Ammon's horn (tissue), 1 donor: ENCODE results near the gene KSR2.

ENCODE experiments used
- DNase-seq: peaks from one replicate; pipeline ENCODE4 v3.0.0-alpha.2; 2016; ENCODE audit warnings: low spot score

KSR2 gene

DNA sequence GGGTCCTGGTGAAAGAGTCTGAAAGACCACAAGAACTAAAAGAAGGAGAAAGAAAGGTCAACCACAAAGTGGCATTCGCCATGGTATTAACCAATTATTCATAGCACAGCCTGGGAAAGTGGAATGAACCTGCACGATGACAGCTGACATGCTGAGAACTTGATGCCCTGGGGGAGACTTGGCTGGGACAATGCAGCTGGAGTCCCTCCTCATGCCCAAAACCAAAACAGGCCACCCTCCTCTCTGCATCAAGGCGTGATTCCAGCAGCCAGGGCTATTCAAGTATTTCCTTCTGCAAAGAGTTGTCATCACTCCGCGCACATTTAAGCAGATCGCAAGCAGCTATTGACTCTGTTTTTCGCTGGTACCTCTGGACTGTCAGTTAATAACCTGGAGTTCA is 440.3 kb downstream of the KSR2 start:
- no peak for DNase-seq

DNA sequence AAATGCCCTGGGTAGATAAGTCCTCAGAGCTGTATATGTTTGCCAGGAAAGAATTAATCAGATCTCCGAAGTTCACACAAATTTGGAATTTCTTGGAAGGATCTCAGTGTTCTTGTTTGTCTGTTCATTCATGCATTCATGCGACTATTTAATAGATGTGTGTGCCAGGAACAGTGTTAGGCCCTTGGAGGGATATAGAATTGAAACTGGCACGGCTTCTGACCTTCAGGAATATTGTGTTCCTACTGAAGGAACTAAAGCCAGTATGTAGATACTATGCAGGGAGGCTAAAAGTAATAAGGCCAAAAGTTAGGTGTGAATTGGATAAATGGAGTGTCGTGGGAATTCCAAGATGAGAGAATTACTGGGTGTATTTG is 441.3 kb downstream of the KSR2 start:
- no peak for DNase-seq

DNA sequence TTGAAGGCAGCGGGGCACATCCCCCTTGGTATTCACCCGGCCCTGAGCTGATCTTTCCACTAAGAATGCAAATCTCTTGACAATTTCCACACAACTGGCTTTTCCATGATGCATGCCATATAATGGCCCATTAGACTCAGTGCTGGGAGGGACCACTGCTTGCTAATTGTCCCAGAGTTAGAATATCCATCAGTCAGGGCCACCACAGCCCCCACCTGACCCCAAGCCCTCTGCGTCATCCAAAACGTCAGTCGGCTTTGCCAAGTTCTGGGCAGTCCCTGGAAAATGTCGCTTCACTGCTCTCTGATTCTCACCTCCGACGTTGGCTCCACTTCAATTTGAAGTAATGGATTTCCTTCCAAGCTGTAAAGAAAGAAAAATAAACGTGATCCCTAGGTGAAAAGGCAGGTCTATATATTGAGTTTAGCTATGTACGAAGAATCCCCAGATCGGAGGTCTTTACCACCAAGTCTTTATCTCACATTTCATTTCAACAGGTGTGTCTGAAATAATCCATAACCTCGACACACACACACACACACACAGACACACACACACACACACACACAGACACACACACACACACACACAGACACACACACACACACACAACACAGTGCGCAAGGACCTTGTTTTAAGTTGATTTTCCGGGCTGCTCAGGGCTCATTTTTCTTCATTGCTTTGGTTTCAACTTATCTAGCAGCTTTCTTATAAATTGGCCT is 441.9 kb downstream of the KSR2 start:
- no peak for DNase-seq

DNA sequence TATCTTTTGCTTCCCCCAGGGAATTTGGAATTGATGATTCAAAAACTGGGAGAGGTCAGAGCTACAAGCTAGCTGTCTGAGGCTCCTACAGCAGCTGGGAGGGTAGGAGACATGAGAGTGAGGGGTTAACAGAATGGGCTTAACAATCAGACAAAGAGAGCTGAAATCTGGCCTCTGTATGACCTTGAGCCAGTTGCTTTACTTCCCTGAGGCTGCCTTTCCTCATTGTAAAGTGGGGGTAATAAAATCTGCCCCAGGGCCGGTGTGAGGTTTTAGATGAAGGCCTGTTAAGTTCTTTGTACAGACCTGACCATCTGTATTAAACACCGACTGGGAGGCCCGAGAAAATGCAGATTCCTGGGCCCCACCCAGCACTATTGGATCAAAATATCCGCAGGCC is 443.0 kb downstream of the KSR2 start:
- no peak for DNase-seq

DNA sequence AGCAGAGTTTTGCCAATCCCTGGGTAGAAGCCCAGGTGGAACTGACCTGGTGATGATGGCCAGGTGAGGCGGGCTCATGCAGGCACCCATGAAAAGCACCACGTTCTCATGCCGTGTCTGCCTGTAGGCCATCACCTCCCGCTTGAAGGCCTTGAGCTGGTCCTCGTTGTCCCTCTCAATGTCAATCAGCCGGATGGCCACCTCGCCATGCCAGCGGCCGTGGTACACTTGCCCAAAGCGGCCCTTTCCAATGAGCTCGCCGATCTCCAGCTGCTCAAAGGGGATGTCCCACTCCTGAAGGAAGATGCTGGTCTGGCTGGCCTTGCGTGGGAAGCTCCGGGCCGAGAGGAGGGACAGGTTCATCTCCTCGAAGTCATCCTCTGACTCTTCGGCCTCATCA is 444.0 kb downstream of the KSR2 start:
- no peak for DNase-seq

DNA sequence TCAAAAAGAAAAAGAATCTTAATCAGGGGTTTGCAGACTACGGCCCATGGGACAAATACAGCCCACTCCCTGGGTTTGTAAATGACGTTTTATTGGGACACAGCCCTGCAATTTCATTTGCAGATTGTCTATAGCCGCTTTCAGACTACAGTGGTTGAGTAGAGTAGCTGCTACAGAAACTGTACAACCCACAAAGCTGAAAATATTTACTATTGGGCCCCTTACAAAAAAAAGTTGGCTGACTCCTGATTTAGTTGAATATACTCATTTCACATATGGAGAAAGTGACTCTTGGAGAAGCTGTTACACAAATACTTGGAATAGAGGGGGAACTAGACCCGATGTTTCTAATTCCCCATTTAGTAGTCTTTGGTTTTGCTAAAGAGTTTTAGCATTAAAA is 444.8 kb downstream of the KSR2 start:
- no peak for DNase-seq

DNA sequence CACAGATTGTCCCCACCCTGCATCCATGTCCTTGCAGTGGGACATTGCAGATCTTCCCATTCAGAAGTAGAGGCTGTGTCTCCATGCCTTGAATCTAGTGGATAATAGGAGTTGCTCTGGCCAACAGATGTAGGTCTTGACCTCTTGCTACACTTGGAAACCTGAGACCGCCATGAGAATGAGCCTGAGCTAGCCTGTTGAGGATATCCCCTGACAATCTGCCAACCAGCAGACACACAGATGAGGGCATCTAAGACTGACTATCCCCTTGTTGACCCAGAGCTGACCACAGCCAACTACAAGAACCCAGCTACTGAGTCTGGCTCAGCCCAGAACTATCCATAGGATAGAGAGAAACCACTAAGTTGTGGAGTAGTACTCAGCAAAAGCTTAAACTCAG is 446.2 kb downstream of the KSR2 start:
- DNase-seq = no peak

DNA sequence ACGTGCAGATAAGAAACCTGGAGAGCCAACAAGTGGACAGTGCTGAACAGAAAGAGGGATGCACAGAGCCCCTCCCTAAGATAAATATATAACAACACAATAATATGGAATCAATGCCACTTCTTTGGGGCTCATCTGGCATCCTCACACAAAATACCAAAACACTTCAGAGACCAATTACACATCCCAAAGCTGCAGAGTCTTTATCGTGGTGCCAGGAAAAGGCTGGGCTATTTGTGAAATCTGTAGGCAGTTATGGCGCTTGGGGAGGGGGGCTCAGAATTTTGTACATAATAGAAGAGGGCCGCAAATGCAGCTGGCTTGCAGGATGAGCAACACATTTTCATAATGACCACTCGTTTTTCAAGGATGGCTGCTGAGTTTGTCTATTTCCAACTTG is 446.9 kb downstream of the KSR2 start:
- DNase-seq = no peak

DNA sequence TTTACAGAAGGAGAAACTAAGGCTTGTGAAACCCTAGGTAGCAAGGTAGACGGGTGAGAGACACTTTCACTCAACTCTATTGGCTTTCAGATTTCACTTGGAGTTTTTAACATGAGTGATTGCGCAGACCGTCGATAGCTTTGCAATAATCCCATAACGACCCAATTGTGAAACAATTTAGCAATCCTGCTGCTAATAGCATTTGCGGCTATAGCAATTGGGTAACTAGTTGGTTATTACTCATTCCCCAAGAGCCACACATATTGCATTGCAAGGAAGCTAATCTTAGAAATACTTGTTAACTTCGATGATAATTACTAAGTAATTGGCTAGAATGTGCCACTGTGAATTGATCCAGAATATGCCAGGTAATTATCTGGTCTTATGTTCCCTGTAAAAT is 447.4 kb downstream of the KSR2 start:
- no peak for DNase-seq

DNA sequence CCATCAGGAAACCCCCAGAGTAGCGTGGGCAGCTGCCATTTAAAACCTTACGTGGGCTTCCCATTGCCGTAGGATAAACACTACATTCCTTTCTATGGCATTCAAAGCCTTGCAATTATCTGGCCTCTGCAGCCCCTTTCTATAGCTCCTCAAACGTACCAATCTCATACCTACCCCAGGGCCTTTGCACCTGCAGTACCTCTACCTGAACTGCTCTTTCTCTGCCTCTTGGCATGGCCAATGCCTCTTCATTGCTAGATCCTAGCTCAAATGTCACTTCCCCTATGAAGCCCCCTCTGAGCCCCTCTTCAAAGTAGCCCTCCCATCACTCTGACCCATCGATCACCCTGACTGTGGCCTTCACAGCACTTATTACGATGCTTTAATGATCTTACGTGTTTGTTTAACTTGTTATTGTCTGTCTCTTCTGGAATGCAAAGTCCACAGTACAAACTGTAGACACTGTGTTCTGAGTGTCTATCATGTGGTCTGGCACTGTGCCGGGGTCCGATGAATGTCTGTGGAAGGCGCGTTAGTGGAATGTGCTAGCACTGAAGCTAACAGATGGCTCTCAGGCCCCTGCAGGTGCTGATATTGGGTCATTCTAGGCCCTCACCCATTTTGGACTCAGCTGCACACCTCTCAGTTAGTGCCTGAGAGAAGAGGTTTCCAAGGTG is 450.1 kb downstream of the KSR2 start:
- DNase-seq = no peak

DNA sequence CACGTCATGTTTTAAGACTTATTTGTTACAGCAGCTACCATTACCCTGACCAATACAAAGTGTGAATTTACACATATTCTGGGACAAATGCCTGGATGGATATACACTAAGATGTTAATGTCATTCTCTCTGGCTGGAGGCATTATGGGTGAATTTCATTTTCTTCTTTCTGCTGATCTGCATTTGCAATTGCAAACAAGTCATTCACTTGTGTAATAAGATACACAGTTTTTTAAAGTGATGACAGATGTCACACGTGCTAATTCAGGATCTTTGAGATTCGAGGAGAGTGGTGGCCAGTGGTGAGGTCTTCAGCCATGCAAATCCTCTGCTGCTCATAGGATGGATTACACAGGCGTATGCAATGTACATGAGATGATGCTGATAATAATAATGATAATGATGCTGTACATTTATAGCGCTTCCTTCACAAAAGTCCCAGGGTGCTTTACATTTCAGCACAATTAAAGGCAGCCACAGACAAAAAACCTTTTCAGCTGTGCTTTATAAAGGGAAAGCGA is 451.5 kb downstream of the KSR2 start:
- no peak for DNase-seq

DNA sequence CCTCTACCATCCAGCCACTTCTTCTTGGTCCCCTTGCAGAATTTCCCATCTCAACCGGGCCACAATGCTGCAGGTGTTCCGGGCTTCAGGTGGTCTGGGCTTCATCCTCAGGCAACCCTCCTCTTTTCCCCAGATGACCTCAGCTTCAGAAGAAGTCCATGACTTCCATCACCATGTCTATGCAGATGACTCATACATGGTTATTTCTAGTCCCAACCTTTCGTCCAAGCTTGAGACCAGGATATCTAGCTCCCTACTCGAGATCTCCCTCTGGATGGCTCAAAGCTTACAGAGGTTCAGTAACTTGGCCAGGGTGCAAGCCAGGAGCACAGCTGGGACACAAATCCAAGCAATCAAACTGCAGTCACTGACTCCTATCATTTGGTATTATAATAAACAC is 452.8 kb downstream of the KSR2 start:
- no peak for DNase-seq

DNA sequence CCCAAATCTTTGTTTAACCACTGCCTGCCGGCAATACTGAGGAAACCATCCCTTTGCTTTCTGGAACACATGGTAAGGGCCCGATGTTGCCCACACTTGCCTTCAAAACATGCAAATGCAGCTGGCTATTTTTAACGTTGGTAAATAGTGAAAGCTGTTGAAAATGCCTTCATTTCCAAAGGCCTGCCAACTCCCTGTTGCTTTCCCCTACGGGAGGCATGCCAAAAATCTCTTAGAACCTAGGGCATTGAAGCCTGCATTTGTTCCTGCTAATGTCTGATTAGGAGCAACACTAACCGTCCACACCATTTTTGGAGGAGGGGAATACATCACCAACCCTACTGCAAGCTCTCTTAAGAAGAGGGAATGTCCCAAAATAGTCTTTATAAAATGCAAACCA is 454.8 kb downstream of the KSR2 start:
- DNase-seq = peak; percentile 74

DNA sequence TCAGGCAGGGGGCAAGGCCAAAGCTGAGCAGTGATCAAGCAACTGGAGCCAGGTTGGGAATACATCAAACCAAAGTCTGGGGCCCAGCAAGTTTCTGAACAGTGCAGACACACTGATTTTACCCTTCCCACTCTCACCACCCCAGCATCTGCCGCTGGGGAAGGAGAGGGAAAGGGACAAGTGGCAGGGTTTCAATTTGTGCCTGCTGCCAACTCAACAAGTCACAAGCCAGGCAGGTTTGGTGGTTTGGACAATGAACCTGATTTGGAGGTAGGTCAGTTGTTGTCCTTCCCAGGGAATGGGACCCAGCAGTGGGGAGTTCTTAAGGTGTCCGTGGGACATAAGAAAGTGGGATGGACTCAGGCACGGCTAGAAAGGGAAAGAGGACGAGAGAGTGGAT is 455.4 kb downstream of the KSR2 start:
- no peak for DNase-seq

DNA sequence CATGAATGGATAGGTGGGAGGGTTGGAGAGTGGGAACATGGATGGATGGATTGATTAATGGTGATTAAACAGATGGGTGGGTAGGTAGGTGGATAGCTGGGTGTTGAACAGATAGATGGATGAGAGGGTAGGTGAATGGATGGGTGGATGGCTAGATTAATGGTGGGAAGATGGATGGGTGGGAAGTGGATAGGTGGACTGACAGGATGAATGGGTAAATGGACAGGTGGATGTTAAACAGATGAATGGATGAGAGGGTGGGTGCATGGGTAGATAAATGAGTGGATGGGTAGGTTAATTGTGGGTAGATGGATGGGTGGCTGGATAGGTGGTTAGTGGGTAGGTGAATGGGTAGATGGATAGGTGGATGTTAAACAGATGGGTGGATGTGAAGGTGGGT is 460.3 kb downstream of the KSR2 start:
- DNase-seq = no peak

DNA sequence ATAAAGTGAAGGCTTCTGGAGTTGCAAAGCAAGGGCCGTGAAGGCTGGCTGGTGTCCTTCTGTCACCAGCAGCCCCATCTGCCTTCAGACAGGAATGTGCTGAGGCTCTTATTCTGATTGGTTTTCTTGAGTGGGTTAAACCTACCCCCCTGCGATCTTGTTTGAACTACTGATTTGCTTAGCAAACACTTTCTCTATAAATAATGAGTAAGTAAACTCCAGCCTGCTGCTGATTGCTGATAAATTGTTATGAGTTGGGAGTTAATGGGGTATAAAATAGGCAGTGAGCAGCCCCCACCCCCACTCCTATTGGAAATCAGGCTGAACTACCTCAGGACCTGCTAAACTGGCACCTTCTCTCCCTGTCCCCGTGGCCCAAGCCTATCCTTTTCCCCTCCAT is 461.2 kb downstream of the KSR2 start:
- no peak for DNase-seq

DNA sequence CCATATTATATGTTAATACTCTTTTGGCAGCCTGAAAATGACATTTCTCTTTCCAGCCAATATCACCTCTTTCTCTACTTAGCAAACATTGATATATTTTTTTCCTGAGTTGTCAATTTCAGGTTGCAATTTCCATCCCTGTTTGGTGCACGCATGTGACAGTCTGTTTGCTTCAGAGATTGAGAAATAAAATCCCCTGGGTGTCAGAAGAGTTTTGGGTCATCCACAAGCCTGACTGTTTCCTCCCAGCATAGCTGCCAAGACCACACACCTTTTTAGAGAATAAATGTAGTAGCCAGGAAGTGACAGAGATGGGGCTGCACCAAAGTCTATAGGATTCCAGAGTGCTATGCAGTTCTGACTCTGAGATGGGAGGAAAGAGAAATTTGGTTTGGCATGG is 462.5 kb downstream of the KSR2 start:
- no peak for DNase-seq

DNA sequence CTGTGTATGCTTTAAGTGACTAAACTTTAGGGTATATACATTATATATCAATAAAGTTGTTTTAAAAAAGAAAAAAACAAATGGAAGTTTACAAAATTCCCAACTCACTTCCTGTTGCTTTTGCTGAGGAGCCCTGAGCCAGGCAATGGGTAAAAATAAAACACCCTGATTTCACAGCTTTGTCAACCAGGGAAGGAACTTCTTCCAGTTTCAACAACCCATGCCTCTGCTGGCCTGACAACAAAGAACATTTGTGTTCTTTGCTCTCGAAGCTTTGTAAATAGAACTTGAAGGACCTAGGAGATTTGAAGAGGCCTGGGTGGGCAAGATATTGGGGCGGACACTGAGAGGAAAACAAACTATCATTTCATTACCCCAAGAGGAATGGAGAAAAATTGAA is 466.2 kb downstream of the KSR2 start:
- no peak for DNase-seq

DNA sequence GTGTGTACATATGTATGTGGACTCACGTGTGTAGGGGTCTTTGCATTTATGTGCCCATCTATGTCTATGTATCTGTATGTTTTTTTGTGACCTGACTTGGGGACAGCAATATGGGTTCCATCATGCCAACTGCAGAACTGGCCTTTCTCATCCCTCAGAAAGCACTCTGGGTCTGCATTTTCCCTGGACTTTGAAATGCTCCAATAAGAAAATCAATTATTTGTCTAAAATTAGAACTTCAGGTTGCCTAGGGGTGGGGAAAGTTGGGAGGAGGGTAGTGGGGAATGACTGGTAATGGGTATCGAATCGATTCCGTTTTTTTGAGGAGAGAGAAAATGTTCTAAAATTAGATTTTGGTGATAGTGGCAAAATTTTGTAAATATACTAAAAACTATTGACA is 466.6 kb downstream of the KSR2 start:
- DNase-seq = no peak

DNA sequence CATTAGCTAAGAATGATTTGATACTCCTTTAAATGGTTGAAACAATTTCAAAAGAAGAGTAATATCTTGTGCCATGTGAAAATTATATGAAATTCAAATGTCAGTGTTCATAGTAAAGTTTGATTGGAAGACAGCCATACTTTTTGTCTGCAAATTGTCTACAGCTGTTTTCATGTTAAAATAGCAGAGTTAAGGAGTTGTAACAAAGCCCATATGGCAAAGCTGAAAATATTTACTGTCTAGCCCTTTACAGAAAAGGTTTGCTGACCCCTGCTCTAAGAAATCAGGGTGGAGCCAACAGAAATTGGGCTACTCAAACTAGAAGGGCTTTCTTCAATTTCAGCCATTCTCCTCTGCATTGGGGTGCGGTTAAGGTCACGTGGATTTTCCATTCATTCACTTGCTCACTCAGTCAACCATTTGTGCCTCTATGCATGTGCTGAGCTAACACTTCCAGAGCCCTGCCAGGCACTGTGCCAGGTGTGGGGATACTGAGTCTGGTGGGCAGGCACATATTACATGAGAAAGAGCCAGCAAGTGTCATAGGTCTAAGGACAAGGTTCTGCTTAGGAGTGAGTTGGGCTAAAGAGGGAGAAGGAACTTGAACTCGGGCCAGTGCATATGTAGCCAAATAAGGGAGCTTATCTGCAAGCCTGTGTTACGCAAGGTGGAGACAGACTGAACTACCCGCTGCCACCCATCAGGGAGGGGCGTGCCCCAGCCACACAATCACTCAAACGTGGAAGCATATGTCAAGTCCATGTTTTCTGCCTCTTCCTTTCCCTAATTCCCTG is 467.5 kb downstream of the KSR2 start:
- DNase-seq = no peak

DNA sequence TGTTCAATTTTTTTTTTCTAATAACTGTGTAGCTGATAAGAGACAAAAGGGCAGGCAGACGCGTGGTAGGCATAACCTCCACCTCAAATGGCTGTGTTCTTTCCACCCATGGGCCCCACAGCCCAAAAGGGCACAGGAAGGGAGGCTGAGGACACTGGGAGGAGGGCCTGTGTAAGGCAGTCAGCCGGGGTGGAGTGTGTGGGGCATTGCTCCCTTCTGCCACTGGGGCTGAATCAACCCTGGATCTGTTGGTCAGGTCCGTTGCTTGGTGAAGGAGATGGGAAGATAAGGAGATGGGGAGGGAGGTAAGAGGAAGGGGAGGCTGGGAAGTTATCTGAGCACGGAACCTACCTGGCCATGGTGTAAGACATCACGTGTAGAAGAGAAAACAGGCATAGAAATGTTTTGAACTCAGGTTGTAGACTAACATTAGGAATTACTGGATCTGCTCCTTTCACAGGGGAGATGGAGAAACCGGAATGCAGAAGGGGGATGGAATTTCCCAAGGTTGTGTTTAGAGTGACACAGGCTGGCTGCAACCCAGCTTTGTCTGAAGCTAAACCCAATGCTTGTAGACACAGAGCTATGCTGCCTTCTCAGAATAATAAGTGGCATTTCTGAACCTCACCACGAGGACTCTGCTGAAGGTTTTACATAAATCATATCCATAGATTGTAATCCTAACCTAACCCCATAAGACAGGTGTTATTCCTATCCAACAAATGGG is 468.9 kb downstream of the KSR2 start:
- DNase-seq = no peak

DNA sequence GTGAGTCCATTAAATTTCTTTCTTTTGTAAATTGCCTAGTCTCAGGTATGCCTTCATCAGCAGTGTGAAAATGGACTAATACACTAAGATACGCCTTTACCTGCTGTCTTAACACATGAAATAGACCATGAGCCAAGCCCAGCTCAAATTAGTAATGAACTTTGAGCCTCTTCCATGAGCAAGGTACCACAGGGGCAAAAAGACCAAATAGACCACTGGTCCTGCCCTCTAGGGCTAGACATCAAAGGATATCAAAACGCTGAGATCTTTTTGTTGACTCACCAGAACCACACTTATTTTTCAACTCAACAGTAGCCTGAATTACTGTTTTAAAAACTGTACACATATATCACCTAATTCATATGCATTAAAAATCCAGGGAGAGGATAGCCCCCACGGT is 469.9 kb downstream of the KSR2 start:
- DNase-seq = no peak
